ENCODE results near the gene MACC1.
A peak's percentile ranks its signal among the peaks of the same experiment; 100 is the strongest.

The MACC1 gene

DNA sequence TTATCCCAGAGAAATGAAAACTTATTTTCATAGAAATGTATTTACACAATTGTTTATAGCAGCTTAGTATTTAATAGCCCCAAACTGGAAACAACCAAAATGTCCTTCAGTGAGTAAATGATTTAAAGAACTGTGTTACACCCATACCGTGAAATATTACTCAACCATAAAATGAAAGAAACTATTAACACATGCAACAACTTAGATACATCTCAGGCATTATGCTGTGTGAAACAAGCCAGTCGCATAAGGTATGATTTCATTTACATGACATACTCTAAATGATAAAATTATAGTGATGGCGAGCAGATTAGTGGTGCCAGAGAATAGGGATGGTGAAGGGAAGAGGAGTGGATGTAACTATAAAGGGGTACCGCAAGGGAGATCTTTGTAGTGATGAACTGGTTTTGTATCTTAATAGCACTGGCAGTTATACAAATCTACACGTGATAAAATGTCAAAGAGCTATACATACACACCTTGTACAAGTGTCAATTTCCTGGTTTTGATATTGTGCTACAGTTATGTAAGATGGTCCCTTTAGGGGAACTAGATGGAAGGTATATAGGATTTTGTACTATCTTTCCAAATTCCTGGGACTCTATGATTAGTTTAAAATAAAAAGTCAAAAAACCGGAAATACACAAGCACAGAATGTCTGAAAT, 40.5 kb downstream of the MACC1 start:
- CTCF ChIA-PET = no interaction called here
- POLR2A ChIA-PET = no interaction called here
- TF ChIP-seq, protein P1, sequence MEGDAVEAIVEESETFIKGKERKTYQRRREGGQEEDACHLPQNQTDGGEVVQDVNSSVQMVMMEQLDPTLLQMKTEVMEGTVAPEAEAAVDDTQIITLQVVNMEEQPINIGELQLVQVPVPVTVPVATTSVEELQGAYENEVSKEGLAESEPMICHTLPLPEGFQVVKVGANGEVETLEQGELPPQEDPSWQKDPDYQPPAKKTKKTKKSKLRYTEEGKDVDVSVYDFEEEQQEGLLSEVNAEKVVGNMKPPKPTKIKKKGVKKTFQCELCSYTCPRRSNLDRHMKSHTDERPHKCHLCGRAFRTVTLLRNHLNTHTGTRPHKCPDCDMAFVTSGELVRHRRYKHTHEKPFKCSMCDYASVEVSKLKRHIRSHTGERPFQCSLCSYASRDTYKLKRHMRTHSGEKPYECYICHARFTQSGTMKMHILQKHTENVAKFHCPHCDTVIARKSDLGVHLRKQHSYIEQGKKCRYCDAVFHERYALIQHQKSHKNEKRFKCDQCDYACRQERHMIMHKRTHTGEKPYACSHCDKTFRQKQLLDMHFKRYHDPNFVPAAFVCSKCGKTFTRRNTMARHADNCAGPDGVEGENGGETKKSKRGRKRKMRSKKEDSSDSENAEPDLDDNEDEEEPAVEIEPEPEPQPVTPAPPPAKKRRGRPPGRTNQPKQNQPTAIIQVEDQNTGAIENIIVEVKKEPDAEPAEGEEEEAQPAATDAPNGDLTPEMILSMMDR (IDR thresholded peaks at IDR 0.05; ENCODE audit: control extremely low read depth, extremely low read depth, low read depth, missing control alignments) = no peak
- no peak for DNase-seq (ENCODE audit: extremely low spot score)

DNA sequence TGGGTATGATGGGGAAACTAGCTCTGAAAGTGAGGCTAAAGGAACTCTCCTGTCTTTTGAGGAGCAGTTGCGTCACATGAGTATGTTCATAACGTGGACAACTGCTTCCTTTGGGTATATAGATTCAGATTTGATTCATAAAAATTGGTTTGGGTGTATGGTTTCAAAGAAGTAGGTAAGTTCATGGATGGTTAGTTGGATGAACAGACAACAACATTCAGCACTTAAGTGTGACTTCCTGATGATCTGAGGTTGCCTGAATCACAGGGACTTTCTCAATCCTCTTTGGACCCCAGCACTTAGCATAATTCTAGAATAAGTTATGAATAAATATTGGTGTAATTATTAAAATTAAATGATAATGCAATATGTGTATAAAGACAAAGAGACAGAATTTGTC, 43.4 kb downstream of the MACC1 start:
- ChIA-PET CTCF (interaction anchor here (0.9 to 3.6 kb wide), 14 partner anchors 14 to 426 kb away, joined by 3 to 23 read pairs (median 6); no protein-coding TSS in a partner anchor), POLR2A (no interaction called here)
- no peak for DNase-seq (ENCODE audit: extremely low spot score)
- TF ChIP-seq, protein P1 (IDR thresholded peaks at IDR 0.05; ENCODE audit: control extremely low read depth, extremely low read depth, low read depth, missing control alignments) = no peak

DNA sequence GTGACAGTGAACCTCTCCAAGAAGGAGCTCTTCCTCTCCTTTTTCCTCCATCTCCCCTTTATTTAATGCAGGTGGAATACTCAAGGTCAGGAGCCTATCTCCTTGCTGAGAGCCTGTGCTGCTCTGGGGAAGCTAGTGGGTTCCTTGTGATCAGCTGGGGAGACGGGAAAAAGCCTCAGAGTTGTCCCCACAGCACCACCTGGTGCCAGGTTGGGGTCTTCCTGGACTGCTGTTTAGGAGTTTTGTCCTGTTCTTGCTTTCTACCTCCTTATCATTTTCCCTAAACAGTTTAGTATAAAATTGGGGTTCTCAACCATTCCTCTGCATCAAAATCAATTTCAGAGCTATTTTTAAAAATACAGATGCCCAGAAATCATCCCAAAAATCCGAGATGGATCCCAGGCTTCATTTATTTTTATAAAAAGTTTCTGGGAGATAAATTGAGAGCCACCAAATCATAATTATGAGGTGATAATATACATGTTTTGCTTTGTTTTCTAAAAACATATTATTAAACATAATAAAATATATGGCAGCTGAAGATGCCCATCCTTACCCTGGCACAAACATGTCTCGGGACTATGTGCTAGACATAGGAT, 44.3 kb downstream of the MACC1 start:
- TF ChIP-seq, protein P1 (IDR thresholded peaks at IDR 0.05; ENCODE audit: control extremely low read depth, extremely low read depth, low read depth, missing control alignments) = peak; percentile 47
- DNase-seq (ENCODE audit: extremely low spot score) = peak; percentile 37
- ChIA-PET CTCF (interaction anchor here (0.7 to 3.6 kb wide), 26 partner anchors 13 to 464 kb away, joined by 3 to 23 read pairs (median 4); partner anchors contain the start of gene POLR1F), POLR2A (no interaction called here)

DNA sequence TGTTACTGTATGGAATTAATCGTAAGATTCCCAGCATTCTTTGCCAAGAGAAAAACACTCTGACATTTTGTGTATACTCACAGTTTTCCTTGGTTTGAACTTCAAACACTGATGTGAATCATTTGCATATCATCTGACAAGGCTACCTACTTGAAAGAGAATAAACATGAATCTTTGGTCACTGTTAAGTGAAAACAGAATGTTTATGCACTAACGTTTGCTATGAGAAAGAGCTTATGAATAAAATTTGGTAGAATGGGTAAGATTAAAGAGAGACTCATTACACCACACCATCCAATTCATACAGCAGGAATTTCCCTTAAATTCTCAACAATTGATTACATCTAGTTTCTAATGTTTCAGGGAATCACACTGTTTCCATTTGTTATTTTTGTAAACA, 46.6 kb downstream of the MACC1 start:
- no peak for DNase-seq (ENCODE audit: extremely low spot score)
- ChIA-PET POLR2A (interaction anchor here (0.6 kb wide), 1 partner anchor 1648 kb away, joined by 3 read pairs; no protein-coding TSS in a partner anchor), CTCF (interaction anchor here (0.6 to 3.6 kb wide), 6 partner anchors 12 to 426 kb away, joined by 3 to 23 read pairs (median 5); no protein-coding TSS in a partner anchor)
- TF ChIP-seq, protein P1 (IDR thresholded peaks at IDR 0.05; ENCODE audit: control extremely low read depth, extremely low read depth, low read depth, missing control alignments) = no peak

DNA sequence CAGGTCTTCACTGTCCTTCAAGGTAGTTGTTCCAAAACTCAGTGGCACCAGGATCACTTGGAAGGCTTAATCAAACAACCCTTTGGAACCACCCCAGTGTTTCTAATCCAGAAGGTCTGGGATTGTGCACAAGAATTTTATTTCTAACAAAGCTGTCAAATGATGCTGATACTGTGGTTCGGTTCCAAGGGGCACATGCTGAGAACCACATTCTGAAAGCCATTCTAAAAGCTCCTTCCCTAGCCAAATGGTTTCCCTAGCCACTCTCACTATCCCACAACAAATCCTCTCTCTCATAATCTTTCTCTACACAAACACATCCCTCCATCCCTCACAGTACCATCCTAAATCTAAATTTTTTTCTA, 52.1 kb downstream of the MACC1 start:
- POLR2A ChIA-PET = no interaction called here
- TF ChIP-seq, protein P1 (IDR thresholded peaks at IDR 0.05; ENCODE audit: control extremely low read depth, extremely low read depth, low read depth, missing control alignments) = no peak
- CTCF ChIA-PET = interaction anchor here (0.7 to 1.2 kb wide), 3 partner anchors 21 to 182 kb away, joined by 3 to 4 read pairs (median 3); partner anchors contain the start of gene ITGB8
- no peak for DNase-seq (ENCODE audit: extremely low spot score)

DNA sequence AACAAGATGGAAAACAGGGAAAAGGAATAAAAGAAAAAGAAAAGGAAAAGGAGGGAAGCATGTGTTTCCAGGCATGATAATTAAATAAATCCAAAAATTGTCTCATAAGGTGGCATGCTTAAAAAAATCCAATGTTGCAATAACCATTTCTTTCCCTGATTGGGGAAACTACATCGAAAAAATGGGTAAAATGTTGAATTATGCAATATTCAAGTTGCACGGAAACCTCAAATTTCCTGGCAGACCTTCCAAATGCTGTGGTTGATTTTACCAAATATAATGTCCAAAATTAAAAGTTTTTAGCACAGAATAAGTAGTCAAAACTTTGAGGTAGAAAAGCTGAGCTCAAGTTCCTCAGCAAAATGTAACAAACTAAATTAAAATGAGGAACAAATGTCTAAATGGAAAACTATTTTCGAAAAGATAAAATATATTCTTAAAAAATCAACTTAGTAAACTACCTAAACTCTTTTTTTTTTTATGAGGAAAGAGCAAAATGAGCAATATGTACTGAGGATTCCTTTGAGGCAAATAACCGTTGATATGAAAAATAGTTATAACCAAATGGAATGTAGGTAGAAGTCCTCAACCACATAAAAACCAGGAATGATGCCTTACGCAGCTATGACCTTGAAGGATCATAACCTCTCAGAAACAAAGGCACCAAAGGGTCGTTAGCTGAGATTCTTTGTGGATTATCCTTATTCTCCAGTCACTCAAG, 52.6 kb downstream of the MACC1 start:
- no peak for DNase-seq (ENCODE audit: extremely low spot score)
- TF ChIP-seq, protein P1 (IDR thresholded peaks at IDR 0.05; ENCODE audit: control extremely low read depth, extremely low read depth, low read depth, missing control alignments) = no peak
- ChIA-PET CTCF (interaction anchor here (0.7 to 1.2 kb wide), 3 partner anchors 20 to 181 kb away, joined by 3 to 4 read pairs (median 3); partner anchors contain the start of gene ITGB8), POLR2A (interaction anchor here (0.7 kb wide), 1 partner anchor 183 kb away, joined by 3 read pairs; no protein-coding TSS in a partner anchor)

All from GM10248 (cell line).